IPS DF 6.9 (cell line): ENCODE data around the gene NEB.
"Not testable (repeated sequence)": the region's sequence is repeated elsewhere in the genome, so short reads cannot be mapped to it uniquely, and the experiment has no call there.

ENCODE experiments used
- DNase-seq: peaks from one replicate; pipeline ENCODE4 v3.0.0-alpha.2; 2013; ENCODE audit warnings: low read depth, low spot score
- H3K27ac ChIP-seq: one replicate; pipeline ENCODE4 v1.5.1; 2013; ENCODE audit warnings: low read length, control low read depth
- H3K27me3 ChIP-seq: 2 replicates; pipeline ENCODE4 v1.6.1; 2013; ENCODE audit warnings: mild to moderate bottlenecking, low read length; ENCODE audit not compliant: control insufficient read depth, insufficient read depth
- H3K36me3 ChIP-seq: 2 replicates; pipeline ENCODE4 v1.6.1; 2013; ENCODE audit warnings: low read length; ENCODE audit not compliant: control insufficient read depth, insufficient read depth
- H3K4me1 ChIP-seq: 2 replicates; pipeline ENCODE4 v1.6.1; 2013; ENCODE audit warnings: low read length; ENCODE audit not compliant: control insufficient read depth, insufficient read depth
- H3K4me3 ChIP-seq: 2 replicates; pipeline ENCODE4 v1.5.1; 2013; ENCODE audit warnings: mild to moderate bottlenecking, low read length
- H3K9me3 ChIP-seq: 2 replicates; pipeline ENCODE4 v1.6.1; 2013; ENCODE audit warnings: low read length, inconsistent platforms; ENCODE audit not compliant: control insufficient read depth, insufficient read depth
- WGBS: extraction: QIAGEN DNeasy Blood & Tissue Kit; methylation state at CpG from one replicate; pipeline ENCODE4 v1.1.7; 2013; ENCODE audit warnings: mixed read lengths, missing lambda C conversion rate; ENCODE audit not compliant: insufficient read length, insufficient coverage; 5-methylcytosine and 5-hydroxymethylcytosine counted together

The NEB gene

GRCh38 chr2:151704480-151704961 is 29.8 kb downstream of the NEB start:
- no CpG with 5 or more reads among the region's 29 CpGs for whole genome bisulfite sequencing
- H3K36me3 ChIP-seq, H3K4me3 ChIP-seq, H3K27me3 ChIP-seq, H3K4me1 ChIP-seq, H3K27ac ChIP-seq, DNase-seq, H3K9me3 ChIP-seq: not testable (repeated sequence)

GRCh38 chr2:151698134-151698533 is 36.1 kb downstream of the NEB start:
- not testable (repeated sequence) for DNase-seq, H3K27ac ChIP-seq, H3K27me3 ChIP-seq

GRCh38 chr2:151695778-151696177 is 38.5 kb downstream of the NEB start:
- H3K4me3 ChIP-seq = no peak overlapping the region
- H3K9me3 ChIP-seq = no peaks in the 10 kb centered on the region
- H3K27me3 ChIP-seq = no peaks in the 10 kb centered on the region
- H3K27ac ChIP-seq = no peak overlapping the region
- no peaks in the 10 kb centered on the region for H3K36me3 ChIP-seq
- no peaks in the 10 kb centered on the region for H3K4me1 ChIP-seq
- no CpG with 5 or more reads among the region's 3 CpGs for WGBS
- no peak for DNase-seq

More at GRCh38 chr2:151698134-151698533, 36.1 kb downstream of the NEB start:
- not testable (repeated sequence) for H3K36me3 ChIP-seq, H3K9me3 ChIP-seq, H3K4me3 ChIP-seq, H3K4me1 ChIP-seq

GRCh38 chr2:151691631-151692030 is 42.6 kb downstream of the NEB start:
- no peak for DNase-seq
- H3K36me3 ChIP-seq = no peaks in the 10 kb centered on the region

GRCh38 chr2:151688719-151689118 is 45.6 kb downstream of the NEB start:
- no peaks in the 10 kb centered on the region for H3K4me1 ChIP-seq
- H3K27ac ChIP-seq = no peak overlapping the region
- DNase-seq = no peak
- H3K4me3 ChIP-seq = no peak overlapping the region
- no peaks in the 10 kb centered on the region for H3K36me3 ChIP-seq
- no CpG with 5 or more reads among the region's 2 CpGs for WGBS
- H3K27me3 ChIP-seq = no peaks in the 10 kb centered on the region; the same call in 1 of the 2 replicates
- H3K9me3 ChIP-seq = no peaks in the 10 kb centered on the region

More at GRCh38 chr2:151691631-151692030, 42.6 kb downstream of the NEB start:
- WGBS = no CpG with 5 or more reads among the region's 1 CpG
- Histone ChIP-seq H3K4me1 (no peaks in the 10 kb centered on the region), H3K4me3 (no peak overlapping the region), H3K27ac (no peak overlapping the region), H3K27me3 (no peaks in the 10 kb centered on the region; the same call in 1 of the 2 replicates), H3K9me3 (no peaks in the 10 kb centered on the region)

- no peaks in the 10 kb centered on the region for H3K4me1 ChIP-seq
- H3K9me3 ChIP-seq = no peaks in the 10 kb centered on the region
- H3K27me3 ChIP-seq = no peaks in the 10 kb centered on the region; the same call in 1 of the 2 replicates
- no peaks in the 10 kb centered on the region for H3K36me3 ChIP-seq
- no peak overlapping the region for H3K4me3 ChIP-seq
- no peak for DNase-seq
- H3K27ac ChIP-seq = no peak overlapping the region
- no CpG with 5 or more reads among the region's 4 CpGs for WGBS
Measured at GRCh38 chr2:151682459-151683003, 51.7 kb downstream of the NEB start.

GRCh38 chr2:151681051-151681450 is 53.2 kb downstream of the NEB start:
- WGBS = no CpG with 5 or more reads among the region's 3 CpGs
- DNase-seq = no peak

GRCh38 chr2:151679994-151680393 is 54.3 kb downstream of the NEB start:
- no CpG with 5 or more reads among the region's 1 CpG for WGBS
- Histone ChIP-seq H3K27me3 (no peaks in the 10 kb centered on the region), H3K27ac (no peak overlapping the region), H3K4me1 (no peaks in the 10 kb centered on the region), H3K36me3 (no peaks in the 10 kb centered on the region), H3K4me3 (no peak overlapping the region), H3K9me3 (no peaks in the 10 kb centered on the region)
- DNase-seq = no peak

More at GRCh38 chr2:151681051-151681450, 53.2 kb downstream of the NEB start:
- no peaks in the 10 kb centered on the region for H3K27me3 ChIP-seq
- H3K9me3 ChIP-seq = no peaks in the 10 kb centered on the region
- no peak overlapping the region for H3K4me3 ChIP-seq
- no peaks in the 10 kb centered on the region for H3K4me1 ChIP-seq
- no peaks in the 10 kb centered on the region for H3K36me3 ChIP-seq
- H3K27ac ChIP-seq = no peak overlapping the region

- Histone ChIP-seq H3K4me1 (no peaks in the 10 kb centered on the region), H3K9me3 (no peaks in the 10 kb centered on the region), H3K4me3 (no peak overlapping the region), H3K27ac (no peak overlapping the region), H3K27me3 (no peaks in the 10 kb centered on the region), H3K36me3 (no peaks in the 10 kb centered on the region)
- no peak for DNase-seq
- no CpG with 5 or more reads among the region's 6 CpGs for WGBS
Measured at GRCh38 chr2:151678849-151679248, 55.4 kb downstream of the NEB start.

- Histone ChIP-seq H3K4me1 (peaks cover 1% of the 10 kb centered on the region; the same call in 1 of the 2 replicates), H3K9me3 (no peaks in the 10 kb centered on the region), H3K4me3 (no peak overlapping the region), H3K36me3 (no peaks in the 10 kb centered on the region), H3K27ac (no peak overlapping the region), H3K27me3 (no peaks in the 10 kb centered on the region)
- no CpG with 5 or more reads among the region's 2 CpGs for WGBS
- no peak for DNase-seq
Measured at GRCh38 chr2:151673016-151673415, 61.3 kb downstream of the NEB start.

GRCh38 chr2:151672277-151672676 is 62.0 kb downstream of the NEB start:
- Histone ChIP-seq H3K4me3 (no peak overlapping the region), H3K4me1 (peaks cover 1% of the 10 kb centered on the region; the same call in 1 of the 2 replicates), H3K36me3 (no peaks in the 10 kb centered on the region), H3K9me3 (no peaks in the 10 kb centered on the region), H3K27me3 (no peaks in the 10 kb centered on the region), H3K27ac (no peak overlapping the region)
- no peak for DNase-seq
- WGBS = no CpG with 5 or more reads among the region's 5 CpGs
